K562 (cell line): ENCODE measurements around the gene LAMTOR5. TPM values are rescaled to one million over a fixed set of nuclear protein-coding genes. Genes with fewer than 3 reads are reported as not detected.

Experiments used
- ATAC-seq: fragments of 200-7000 bp; cut with Tn5 transposase; 3 replicates; pipeline ENCODE4 v1.9.1; 2020; ENCODE audit warnings: moderate library complexity
- BruUV-seq: library from RNA; stranded (reverse); fragments of 400-500 nt; replicated peaks from 2 replicates; lab custom pipeline; 2021; lab: Mats Ljungman, UMichigan
- CTCF ChIA-PET: fragments of 300-600 bp; formaldehyde crosslinking; extraction: SDS; loops from one replicate; lab custom pipeline; 2021; ENCODE audit warnings: low intra/inter-chr PET ratio; lab: Yijun Ruan, JAX
- POLR2A ChIA-PET: fragments of 300-600, 350-650 bp; sonication (Branson Sonifier 250); formaldehyde crosslinking; extraction: SDS; loops from one replicate; lab custom pipeline; 2021; ENCODE audit warnings: antibody characterized with exemption, inconsistent platforms; lab: Yijun Ruan, JAX
- DNase-seq, 4 experiments: peaks; one replicate each; pipeline versions ENCODE4 v3.0.0 to v3.0.0-alpha.2; 2011 to 2018; ENCODE audit warnings: low spot score in 3 of 4, mixed read lengths in 3 of 4; ENCODE audit errors: extremely low read depth in 1 of 4
- FAIRE-seq: peaks from 2 replicates; lab custom pipeline; 2011; peaks lifted over from hg19 to GRCh38; lab: Jason Lieb, UNC
- H2AFZ ChIP-seq: 2 replicates; pipeline ENCODE4 v1.6.0; 2011; ENCODE audit warnings: low read depth, low read length, control low read depth, inconsistent platforms
- H3K27ac ChIP-seq: fragments of 200-600 bp; 3 replicates; pipeline ENCODE4 v1.8.0; 2011; ENCODE audit warnings: low read depth, mild to moderate bottlenecking, control low read depth, inconsistent platforms, low read length, moderate library complexity, mixed read lengths; ENCODE audit errors: extremely low read depth
- H3K27me3 ChIP-seq, 2 experiments: fragments of 300-600 bp in 1 of 2; 2 replicates in 1 of 2; 3 replicates in 1 of 2; pipeline versions ENCODE4 v1.6.0 to v1.8.0; 2011; ENCODE audit warnings: inconsistent platforms in 2 of 2, low read length in 2 of 2, mild to moderate bottlenecking in 1 of 2, mixed read lengths in 1 of 2, moderate library complexity in 1 of 2; ENCODE audit not compliant: control insufficient read depth in 2 of 2, insufficient read depth in 2 of 2
- H3K36me3 ChIP-seq: fragments of 300-600 bp; 3 replicates; pipeline ENCODE4 v1.8.0; 2011; ENCODE audit warnings: mild to moderate bottlenecking, low read length, inconsistent platforms; ENCODE audit not compliant: control insufficient read depth, insufficient read depth
- H3K4me1 ChIP-seq, 2 experiments: fragments of 200-600 bp in 1 of 2; replicated peaks in 1 of 2; 2 replicates in 1 of 2; 3 replicates in 1 of 2; pipeline versions ENCODE4 v1.5.1 to v1.8.0; 2011; ENCODE audit warnings: inconsistent platforms in 2 of 2, low read length in 2 of 2, mild to moderate bottlenecking in 1 of 2, mixed read lengths in 1 of 2, moderate library complexity in 1 of 2; ENCODE audit not compliant: control insufficient read depth in 2 of 2, insufficient read depth in 2 of 2
- H3K4me2 ChIP-seq: 2 replicates; pipeline ENCODE4 v1.6.1; 2011; ENCODE audit warnings: low read length, control low read depth, inconsistent platforms, mixed read lengths; ENCODE audit not compliant: insufficient read depth
- H3K4me3 ChIP-seq: fragments of 200-600 bp; sonication (generic), shearing (Covaris generic); 2 replicates; pipeline ENCODE4 v1.5.1; 2016; ENCODE audit warnings: control low read depth, inconsistent platforms
- H3K79me2 ChIP-seq: fragments of 200-600 bp; 3 replicates; pipeline ENCODE4 v1.8.0; 2011; ENCODE audit warnings: low read length, inconsistent platforms; ENCODE audit not compliant: control insufficient read depth, insufficient read depth
- H3K9ac ChIP-seq, 2 experiments: 2 replicates each; pipeline versions ENCODE4 v1.6.0 to v1.6.1; 2011; ENCODE audit warnings: low read depth in 2 of 2, low read length in 2 of 2, control low read depth in 1 of 2, inconsistent platforms in 1 of 2, mild to moderate bottlenecking in 1 of 2, mixed read lengths in 1 of 2; ENCODE audit not compliant: insufficient read depth in 1 of 2
- H3K9me1 ChIP-seq: one replicate; pipeline ENCODE4 v1.6.0; 2011; ENCODE audit warnings: inconsistent platforms, mild to moderate bottlenecking, low read length, moderate library complexity; ENCODE audit not compliant: control insufficient read depth, insufficient read depth
- H3K9me3 ChIP-seq: replicated peaks from 2 replicates; pipeline ENCODE4 v1.5.1; 2011; ENCODE audit warnings: low read depth, low read length, inconsistent platforms; ENCODE audit not compliant: control insufficient read depth, insufficient read depth
- H4K20me1 ChIP-seq: replicated peaks from 2 replicates; pipeline ENCODE4 v1.6.1; 2011; ENCODE audit warnings: low read length, inconsistent platforms, mixed read lengths; ENCODE audit not compliant: control insufficient read depth, insufficient read depth
- BCOR ChIP-seq: fragments of 450-650 bp; IDR thresholded peaks from 2 replicates; pipeline ENCODE4 v1.6.1; 2016
- CBFA2T3 ChIP-seq: fragments of 450-650 bp; IDR thresholded peaks from 2 replicates; pipeline ENCODE4 v1.6.1; 2017
- CEBPB ChIP-seq: fragments of 450-650 bp; IDR thresholded peaks from 2 replicates; pipeline ENCODE4 v1.6.1; 2016; ENCODE audit warnings: missing genetic modification characterization, missing compliant biosample characterization
- CHD1 ChIP-seq: fragments of 200-600 bp; sonication (generic); IDR thresholded peaks from one replicate; pipeline ENCODE4 v1.6.1; 2012; ENCODE audit warnings: mild to moderate bottlenecking, moderate library complexity, low read length, inconsistent platforms
- E2F3 ChIP-seq: fragments of 250-450 bp; sonication (Bioruptor Pico); IDR thresholded peaks from 2 replicates; pipeline ENCODE4 v1.4.0; 2020; ENCODE audit warnings: mild to moderate bottlenecking
- FOXJ3 ChIP-seq: sonication (generic); formaldehyde crosslinking; IDR thresholded peaks from 2 replicates; pipeline ENCODE4 v1.4.0; 2020; ENCODE audit warnings: mild to moderate bottlenecking, missing genetic modification reagents
- HMG20A ChIP-seq: fragments of 450-650 bp; formaldehyde crosslinking; conservative IDR thresholded peaks from 2 replicates; pipeline ENCODE4 v1.4.0; 2020; ENCODE audit warnings: mild to moderate bottlenecking, mixed read lengths
- MBD2 ChIP-seq: sonication (generic); IDR thresholded peaks from 2 replicates; pipeline ENCODE4 v1.6.1; 2016; ENCODE audit warnings: low read depth, borderline replicate concordance
- NFIX ChIP-seq: fragments of 250-450 bp; sonication (Bioruptor Pico); IDR thresholded peaks from 2 replicates; pipeline ENCODE4 v1.4.0; 2020; ENCODE audit warnings: low read depth, mild to moderate bottlenecking, moderate library complexity
- TAL1 ChIP-seq: fragments of 450-650 bp; IDR thresholded peaks from 2 replicates; pipeline ENCODE4 v1.6.1; 2016; ENCODE audit warnings: mild to moderate bottlenecking
- TCF15 ChIP-seq: fragments of 250-450 bp; sonication (Bioruptor Pico); IDR thresholded peaks from 2 replicates; pipeline ENCODE4 v1.8.0; 2022; ENCODE audit warnings: moderate library complexity, mild to moderate bottlenecking, inconsistent platforms
- ZBTB2 ChIP-seq: fragments of 450-650 bp; IDR thresholded peaks from 2 replicates; pipeline ENCODE4 v1.6.1; 2016; ENCODE audit warnings: antibody characterized with exemption
- ZNF444 ChIP-seq: fragments of 250-450 bp; sonication (Bioruptor Pico); IDR thresholded peaks from 2 replicates; pipeline ENCODE4 v1.4.0; 2020; ENCODE audit warnings: mild to moderate bottlenecking, moderate library complexity
- ZNF589 ChIP-seq: fragments of 200-800 bp; sonication (Bioruptor generic); IDR thresholded peaks from 2 replicates; pipeline ENCODE4 v1.6.1; 2016; ENCODE audit warnings: low read depth, missing genetic modification characterization, missing compliant biosample characterization
- WGBS: fragments of 100-300 bp; shearing (Covaris generic); methylation state at CpG from one replicate; pipeline ENCODE4 v1.1.6; 2016; ENCODE audit warnings: low coverage, mixed read lengths; ENCODE audit not compliant: insufficient coverage; ENCODE audit errors: missing lambda C conversion rate; 5-methylcytosine and 5-hydroxymethylcytosine counted together
- in situ Hi-C: fragments of 300-500 bp; cut with MboI; formaldehyde crosslinking; loops from 4 replicates; pipeline ENCODE4 v1.15.0; 2018; ENCODE audit warnings: inconsistent platforms, mixed read lengths
- intact Hi-C: fragments of 100-400 bp; cut with micrococcal nuclease; formaldehyde crosslinking; loops from 2 replicates; pipeline ENCODE4 v1.14.2; 2022
- polyA plus RNA-seq, 8 experiments: library from polyadenylated mRNA; depleted of rRNA in 4 of 8; stranded (reverse) in 5 of 8; unstranded in 3 of 8; fragments of >200 nt; fragmentation: Nextera tagmentation in 2 of 8; fragmentation: Illumina TruSeq in 1 of 8; extraction: Ambion mirVana in 2 of 8; extraction: Trizol in 1 of 8; gene quantifications; 2 replicates each; pipeline versions ENCODE4 v1.2.1 to v1.2.3, GENCODE V29; 2011 to 2014; ENCODE audit warnings: inconsistent platforms in 1 of 8, missing spikeins in 1 of 8
- total RNA-seq, 7 experiments: library from RNA; depleted of rRNA in 6 of 7; stranded (reverse); fragments of >200 nt in 6 of 7; fragmentation: Illumina TruSeq in 2 of 7; extraction: Trizol in 2 of 7; gene quantifications; 2 replicates each; pipeline versions ENCODE4 v1.2.1 to v1.2.3, GENCODE V29; 2011 to 2021; ENCODE audit warnings: low replicate concordance in 1 of 7
- TF ChIP-seq, protein P1 (sequence below), 2 experiments: fragments of 450-650 bp in 1 of 2; IDR thresholded peaks; 2 replicates each; pipeline ENCODE4 v1.6.1; 2011 to 2017; ENCODE audit warnings: low read depth in 2 of 2, antibody characterized with exemption in 1 of 2, borderline replicate concordance in 1 of 2, low read length in 1 of 2, mild to moderate bottlenecking in 1 of 2, mixed read lengths in 1 of 2; ENCODE audit not compliant: control insufficient read depth in 1 of 2
- TF ChIP-seq, protein P2 (sequence below): fragments of 250-450 bp; sonication (Bioruptor Pico); IDR thresholded peaks from 2 replicates; pipeline ENCODE4 v1.8.0; 2021; ENCODE audit warnings: borderline replicate concordance, mild to moderate bottlenecking, moderate library complexity; ENCODE audit not compliant: poor library complexity, severe bottlenecking

The LAMTOR5 gene
- total and polyA plus RNA-seq, 9 of the 15 experiments (the other 6 are each of a cell fraction or from before 2014, with no cell fraction given), result 118 to 712 (median 241) TPM

DNA sequence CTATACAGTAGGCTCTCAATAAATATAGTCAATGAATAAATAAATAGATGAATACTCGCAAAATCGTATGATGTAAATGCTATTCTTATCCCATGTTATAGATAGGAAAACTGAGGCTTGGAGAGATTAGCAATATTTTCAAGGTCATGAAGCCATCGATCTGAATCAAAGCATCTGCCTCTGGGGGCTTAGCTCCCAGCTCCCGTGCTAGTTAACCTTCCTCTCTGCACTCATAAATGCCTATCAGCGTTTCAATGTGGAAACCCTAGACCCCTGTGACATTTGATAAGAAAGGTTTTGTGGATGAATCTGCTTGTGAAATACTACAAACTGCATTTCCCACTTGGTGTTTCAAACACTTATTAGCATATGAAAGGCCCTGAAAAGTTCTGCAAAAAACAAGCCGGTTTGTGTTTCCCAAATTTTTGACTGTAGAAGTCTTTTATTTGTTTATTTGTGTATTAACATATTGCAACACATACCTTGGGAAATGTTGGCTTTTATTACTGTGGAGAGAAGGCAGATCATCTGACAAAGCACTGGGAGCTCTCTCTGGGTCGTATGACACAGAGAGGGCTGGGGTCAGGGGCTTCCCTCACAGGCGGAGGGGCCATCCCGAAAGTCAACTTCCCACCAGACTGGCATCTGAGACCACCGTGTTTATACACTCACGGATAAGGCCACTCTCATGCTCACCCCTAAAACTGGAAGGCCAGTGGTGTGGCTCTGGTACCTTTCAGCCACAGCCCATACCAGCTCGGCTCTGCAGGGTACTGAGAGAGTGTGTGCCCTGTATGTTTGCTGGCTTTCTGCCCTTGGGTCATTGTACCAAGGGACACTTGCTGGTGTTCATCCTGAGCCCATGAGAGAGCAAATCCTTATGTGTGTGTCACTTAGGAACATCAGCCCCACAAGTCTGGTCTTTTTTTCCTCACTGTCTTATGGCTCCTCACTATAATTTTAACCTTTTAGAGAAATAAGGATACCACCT lies 42.5 kb upstream of the LAMTOR5 start:
- BruUV-seq, result no TSS peak
- in situ Hi-C loops, result loop anchor here (5.0 kb wide), 2 partner anchors 33 to 248 kb away; no protein-coding TSS in a partner anchor
- Histone ChIP-seq H3K9me3 (no peaks in the 10 kb centered on the region), H3K27me3 (peaks cover 63 to 75% of the 10 kb centered on the region in 2 experiments), H3K4me1 (peaks cover 0 to 4% of the 10 kb centered on the region in 2 experiments; a peak in 2 of 5 replicates), H3K79me2 (no peaks in the 10 kb centered on the region), H4K20me1 (peaks cover 17% of the 10 kb centered on the region; the same call in 1 of the 2 replicates), H3K9ac (no peak overlapping the region), H3K4me2 (no peak overlapping the region), H3K27ac (no peak overlapping the region), H3K36me3 (no peaks in the 10 kb centered on the region), H3K4me3 (no peak overlapping the region), H2AFZ (no peak overlapping the region), H3K9me1 (no peaks in the 10 kb centered on the region)
- ATAC-seq (no peak), FAIRE-seq (no peak), DNase-seq (peak in 2 of 4 experiments; percentile 56 to 65)
- ChIA-PET POLR2A (interaction anchor here (0.6 to 0.7 kb wide), 2 partner anchors 13 to 39 kb away, joined by 3 read pairs; no protein-coding TSS in a partner anchor), CTCF (interaction anchor here (1.5 kb wide), 1 partner anchor 38 kb away, joined by 3 read pairs; no protein-coding TSS in a partner anchor)
- intact Hi-C loops, result no loop called here
- WGBS, result under 1% methylated on average over 12 of the region's 12 CpGs
- TF ChIP-seq HMG20A (CRISPR knock-in tag) (no peak), TCF15 (CRISPR knock-in tag) (no peak), ZBTB2 (no peak), ZNF589 (CRISPR knock-in tag) (no peak), CBFA2T3 (peak; percentile 41), CEBPB (peak; percentile 56; the same call in 1 of the 2 replicates), FOXJ3 (no peak), E2F3 (CRISPR knock-in tag) (no peak), TAL1 (peak; percentile 15; the same call in 1 of the 2 replicates), MBD2 (no peak), ZNF444 (CRISPR knock-in tag) (no peak), BCOR (no peak), CHD1 (no peak), NFIX (CRISPR knock-in tag) (no peak)
- TF ChIP-seq, protein P1, sequence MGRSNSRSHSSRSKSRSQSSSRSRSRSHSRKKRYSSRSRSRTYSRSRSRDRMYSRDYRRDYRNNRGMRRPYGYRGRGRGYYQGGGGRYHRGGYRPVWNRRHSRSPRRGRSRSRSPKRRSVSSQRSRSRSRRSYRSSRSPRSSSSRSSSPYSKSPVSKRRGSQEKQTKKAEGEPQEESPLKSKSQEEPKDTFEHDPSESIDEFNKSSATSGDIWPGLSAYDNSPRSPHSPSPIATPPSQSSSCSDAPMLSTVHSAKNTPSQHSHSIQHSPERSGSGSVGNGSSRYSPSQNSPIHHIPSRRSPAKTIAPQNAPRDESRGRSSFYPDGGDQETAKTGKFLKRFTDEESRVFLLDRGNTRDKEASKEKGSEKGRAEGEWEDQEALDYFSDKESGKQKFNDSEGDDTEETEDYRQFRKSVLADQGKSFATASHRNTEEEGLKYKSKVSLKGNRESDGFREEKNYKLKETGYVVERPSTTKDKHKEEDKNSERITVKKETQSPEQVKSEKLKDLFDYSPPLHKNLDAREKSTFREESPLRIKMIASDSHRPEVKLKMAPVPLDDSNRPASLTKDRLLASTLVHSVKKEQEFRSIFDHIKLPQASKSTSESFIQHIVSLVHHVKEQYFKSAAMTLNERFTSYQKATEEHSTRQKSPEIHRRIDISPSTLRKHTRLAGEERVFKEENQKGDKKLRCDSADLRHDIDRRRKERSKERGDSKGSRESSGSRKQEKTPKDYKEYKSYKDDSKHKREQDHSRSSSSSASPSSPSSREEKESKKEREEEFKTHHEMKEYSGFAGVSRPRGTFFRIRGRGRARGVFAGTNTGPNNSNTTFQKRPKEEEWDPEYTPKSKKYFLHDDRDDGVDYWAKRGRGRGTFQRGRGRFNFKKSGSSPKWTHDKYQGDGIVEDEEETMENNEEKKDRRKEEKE (IDR thresholded peaks at IDR 0.05; ENCODE audit: borderline replicate concordance in 1 of 2, control insufficient read depth in 1 of 2, low read depth in 2 of 2, low read length in 1 of 2), result no peak
- TF ChIP-seq, protein P2, sequence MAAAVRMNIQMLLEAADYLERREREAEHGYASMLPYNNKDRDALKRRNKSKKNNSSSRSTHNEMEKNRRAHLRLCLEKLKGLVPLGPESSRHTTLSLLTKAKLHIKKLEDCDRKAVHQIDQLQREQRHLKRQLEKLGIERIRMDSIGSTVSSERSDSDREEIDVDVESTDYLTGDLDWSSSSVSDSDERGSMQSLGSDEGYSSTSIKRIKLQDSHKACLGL, result no peak
